ENCODE results near the gene CD81.

The CD81 gene

DNA sequence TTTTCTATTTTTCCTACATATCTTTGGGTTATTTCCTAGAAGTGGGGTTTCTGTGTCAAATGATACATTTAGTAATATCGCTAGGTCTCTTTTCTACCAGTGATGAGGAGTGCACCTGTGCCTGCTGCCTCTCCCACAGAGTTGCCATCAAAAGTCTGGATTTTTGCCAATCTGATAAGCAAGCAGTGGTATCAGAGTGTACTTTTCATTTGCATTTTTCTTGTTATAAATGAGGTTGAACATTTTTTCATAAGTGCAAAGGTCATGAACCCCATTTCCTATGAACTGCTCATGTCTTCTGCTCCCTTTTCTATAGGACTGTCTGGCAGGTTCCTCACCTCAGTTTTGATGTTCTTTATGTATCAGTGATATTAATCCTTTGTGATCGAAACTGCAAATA is 65.5 kb downstream of the CD81 start:
- peak; percentile 16 for DNase-seq

DNA sequence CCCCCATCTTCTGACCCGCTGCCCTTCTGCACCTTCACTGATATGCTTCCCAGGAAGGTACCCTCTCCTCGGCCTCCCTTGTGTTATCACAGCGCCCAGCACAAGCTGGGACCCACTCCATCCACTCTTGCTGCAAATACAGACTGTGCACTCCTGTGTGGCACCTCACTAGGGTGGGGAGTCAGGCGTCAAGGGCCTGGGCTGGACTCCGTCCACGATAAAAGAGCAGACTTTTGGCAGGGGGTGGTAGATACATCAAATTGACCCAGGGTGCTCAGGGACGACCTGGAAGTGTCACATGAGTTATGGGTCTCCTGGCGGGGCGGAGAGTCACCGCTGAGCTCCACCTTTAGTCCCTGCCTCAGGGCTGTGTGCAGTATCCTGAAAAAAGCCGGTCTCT is 66.3 kb downstream of the CD81 start:
- peak; percentile 18 for DNase-seq

DNA sequence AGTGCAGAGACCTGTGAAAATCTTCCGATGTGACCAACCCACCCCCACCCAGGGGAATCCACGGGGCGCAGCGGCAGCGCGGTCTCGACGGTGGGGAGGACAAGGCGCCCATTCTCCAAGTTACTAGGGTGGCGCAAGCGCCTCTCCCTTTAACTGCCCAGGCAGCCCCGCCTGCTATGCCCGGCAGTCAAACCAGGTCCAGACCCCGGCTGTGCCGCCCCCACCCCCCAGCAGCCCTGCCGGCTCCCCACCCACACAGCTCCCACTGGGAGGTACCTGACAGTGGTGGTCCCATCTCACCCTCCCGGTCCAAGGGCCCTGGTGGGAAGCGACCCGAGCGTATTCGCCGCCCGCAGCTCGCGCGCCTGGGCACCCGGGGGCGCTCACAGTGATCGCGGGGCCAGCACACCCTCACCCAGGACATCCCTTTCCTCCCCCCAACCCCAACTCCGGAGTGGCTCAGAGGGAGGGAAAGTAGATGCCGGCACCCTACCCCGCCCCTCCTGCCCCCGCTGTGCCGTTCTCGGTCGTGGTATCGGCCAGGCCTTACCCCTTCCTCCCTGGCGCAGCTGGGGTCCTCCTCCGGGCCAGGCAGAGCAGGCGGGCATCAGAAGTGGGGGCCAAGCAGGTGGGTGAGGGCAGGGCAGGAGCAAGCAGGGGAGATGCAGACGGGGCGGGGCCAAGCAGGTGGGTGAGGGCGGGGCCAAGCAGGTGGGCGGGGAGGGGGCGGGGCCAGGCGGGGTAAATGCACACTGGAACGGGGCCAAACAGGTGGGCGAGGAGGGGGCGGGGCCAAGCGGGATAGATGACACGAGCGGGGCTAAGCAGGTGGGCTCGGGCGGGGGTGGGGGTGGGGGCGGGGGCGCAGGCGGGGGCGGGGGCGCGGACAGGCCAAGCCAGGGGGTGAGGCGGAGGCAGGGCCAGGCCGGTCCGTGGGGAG is 67.0 kb downstream of the CD81 start, which contains the start of gene TRPM5:
Gene TRPM5 (minus strand): TSS at position 634 of the 940 bp plus-strand sequence. CDS start 21,478 bp downstream, outside the sequence.
- peak; percentile 79 for DNase-seq

DNA sequence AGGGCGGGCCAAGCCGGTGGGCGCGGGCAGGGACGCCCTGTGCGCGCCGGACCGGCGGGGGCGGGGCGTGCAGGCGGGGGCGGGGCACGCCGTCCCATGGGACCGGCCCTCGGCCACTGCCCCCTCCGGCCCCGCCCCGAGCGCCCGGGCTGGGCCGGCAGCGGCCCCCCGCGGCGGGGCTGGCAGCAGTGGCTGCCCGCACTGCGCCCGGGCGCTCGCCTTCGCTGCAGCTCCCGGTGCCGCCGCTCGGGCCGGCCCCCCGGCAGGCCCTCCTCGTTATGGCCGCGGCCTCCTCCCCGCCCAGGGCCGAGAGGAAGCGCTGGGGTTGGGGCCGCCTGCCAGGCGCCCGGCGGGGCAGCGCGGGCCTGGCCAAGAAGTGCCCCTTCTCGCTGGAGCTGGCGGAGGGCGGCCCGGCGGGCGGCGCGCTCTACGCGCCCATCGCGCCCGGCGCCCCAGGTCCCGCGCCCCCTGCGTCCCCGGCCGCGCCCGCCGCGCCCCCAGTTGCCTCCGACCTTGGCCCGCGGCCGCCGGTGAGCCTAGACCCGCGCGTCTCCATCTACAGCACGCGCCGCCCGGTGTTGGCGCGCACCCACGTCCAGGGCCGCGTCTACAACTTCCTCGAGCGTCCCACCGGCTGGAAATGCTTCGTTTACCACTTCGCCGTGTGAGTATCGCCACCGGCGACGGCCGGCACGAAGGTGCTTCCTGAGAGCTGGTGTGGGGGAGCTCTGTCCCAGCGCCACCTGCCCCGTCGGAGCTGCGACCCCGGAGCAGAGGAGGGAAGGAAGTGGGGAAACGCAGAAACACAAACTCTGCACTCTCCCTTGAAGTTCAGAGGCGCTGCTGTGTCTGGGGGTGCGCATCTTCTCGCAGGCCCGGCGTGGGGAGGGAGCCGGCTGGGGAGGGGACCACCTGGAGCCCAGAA is 68.0 kb downstream of the CD81 start, which contains the start of gene KCNQ1:
Gene KCNQ1 (plus strand): TSS at position 188 of the 925 bp plus-strand sequence. CDS start 91 bp downstream, at position 279.
- peak; percentile 49 for DNase-seq

DNA sequence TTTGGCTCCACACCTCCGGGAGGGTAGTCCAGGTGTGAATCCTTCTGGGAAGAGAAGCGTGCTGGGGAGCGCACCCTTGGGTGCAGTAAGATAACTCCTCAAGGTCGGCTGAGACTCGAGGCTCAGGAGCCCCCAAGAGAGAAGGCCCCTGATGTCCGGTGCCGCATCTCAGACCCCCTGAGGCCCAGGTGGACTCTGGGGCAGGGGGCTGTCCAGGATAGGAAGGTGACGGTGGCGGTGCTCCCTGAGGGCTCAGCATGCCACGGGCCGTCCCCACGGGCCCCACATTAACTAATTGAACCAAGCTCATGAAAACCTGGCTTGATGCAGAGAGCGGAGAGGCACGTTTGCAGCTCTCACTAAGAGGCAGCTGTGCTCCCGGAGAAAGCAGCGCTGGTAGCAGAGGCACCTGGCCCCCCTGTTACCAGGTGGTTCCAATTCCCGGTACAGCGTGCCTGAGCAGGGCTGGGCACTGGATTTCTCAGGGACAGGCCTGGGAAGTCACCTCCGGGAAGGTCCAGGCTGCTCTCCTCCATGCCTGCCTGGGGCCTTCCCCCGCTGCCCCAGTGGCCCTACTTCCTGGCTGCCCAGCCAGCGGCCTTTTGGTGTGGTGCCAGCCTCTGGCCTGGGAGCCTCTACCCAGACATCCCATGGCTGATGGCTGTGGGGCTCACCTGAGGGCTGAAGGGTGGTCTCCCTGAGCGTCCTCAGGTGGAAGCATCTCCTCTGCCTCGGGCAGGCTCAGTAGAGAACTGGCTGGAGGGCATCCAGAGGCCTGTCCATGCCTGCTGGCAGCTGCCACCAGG is 68.8 kb downstream of the CD81 start:
- DNase-seq: peak; percentile 26

DNA sequence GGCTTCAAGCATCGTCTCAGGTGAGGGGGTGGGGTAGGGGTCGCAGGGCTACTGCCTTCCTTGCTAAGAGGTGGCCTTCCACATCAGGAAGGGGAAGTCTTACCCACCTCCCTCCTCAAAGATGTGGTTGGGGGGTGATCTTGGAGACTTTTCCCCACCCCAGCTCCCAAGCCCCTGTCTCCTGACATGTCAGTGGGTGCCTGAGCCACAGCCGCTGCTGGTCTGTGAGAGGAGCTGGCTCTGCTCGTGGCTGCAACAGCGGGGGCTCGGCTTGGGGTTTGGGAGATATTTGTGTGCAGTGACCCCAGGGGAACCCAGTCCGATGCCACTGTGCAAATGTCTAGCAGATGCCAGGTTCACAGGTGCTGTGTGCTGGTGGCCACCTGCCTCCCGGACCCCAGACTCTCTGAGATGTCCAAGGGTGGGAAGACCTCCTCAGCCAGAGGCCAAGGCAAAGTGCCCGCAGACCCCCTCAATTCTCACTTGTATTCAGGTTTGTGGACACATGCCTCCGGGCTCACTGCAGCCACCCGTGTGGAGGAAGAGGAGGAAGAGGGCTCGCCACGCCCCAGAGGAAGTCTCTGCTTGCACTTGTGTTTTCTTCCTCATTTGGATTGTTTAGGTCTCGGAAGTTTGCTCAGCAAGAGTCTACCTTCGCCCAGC is 69.6 kb downstream of the CD81 start:
- DNase-seq: peak; percentile 28
